ENCODE measurements around the gene SLC38A8.

Gene SLC38A8

GRCh38 chr16:84000989-84001642, 41.5 kb downstream of the SLC38A8 start:
- no peak overlapping the region for H3K4me3 ChIP-seq (IDR thresholded peaks at IDR 0.05; ENCODE audit: insufficient read depth, low read depth, low read length)
- H3K4me1 ChIP-seq (ENCODE audit: low read depth, poor library complexity, severe bottlenecking): no peaks in the 10 kb centered on the region
- H3K79me2 ChIP-seq (ENCODE audit: insufficient read depth, low read depth): no peaks in the 10 kb centered on the region
- H3K9ac ChIP-seq: no peak overlapping the region
- no peak overlapping the region for H2AFZ ChIP-seq (ENCODE audit: low read depth)
- H3K4me2 ChIP-seq: no peak overlapping the region
- no peak overlapping the region for H3K27ac ChIP-seq
- no peak for TF ChIP-seq CTCF (conservative IDR thresholded peaks at IDR 0.05; ENCODE audit: low read depth, low read length)
- H3K27me3 ChIP-seq (ENCODE audit: insufficient read depth, low read depth): peaks cover 53% of the 10 kb centered on the region
- no peaks in the 10 kb centered on the region for H4K20me1 ChIP-seq (ENCODE audit: insufficient read depth)
- no peaks in the 10 kb centered on the region for H3K36me3 ChIP-seq (ENCODE audit: insufficient read depth)

- Histone ChIP-seq H3K4me1 (ENCODE audit: low read depth, poor library complexity, severe bottlenecking) (no peaks in the 10 kb centered on the region), H3K36me3 (ENCODE audit: insufficient read depth) (no peaks in the 10 kb centered on the region), H4K20me1 (ENCODE audit: insufficient read depth) (no peaks in the 10 kb centered on the region), H3K9ac (no peak overlapping the region), H3K4me3 (IDR thresholded peaks at IDR 0.05; ENCODE audit: insufficient read depth, low read depth, low read length) (no peak overlapping the region), H3K4me2 (no peak overlapping the region), H3K79me2 (ENCODE audit: insufficient read depth, low read depth) (no peaks in the 10 kb centered on the region), H2AFZ (ENCODE audit: low read depth) (no peak overlapping the region), H3K27me3 (ENCODE audit: insufficient read depth, low read depth) (peaks cover 50% of the 10 kb centered on the region), H3K27ac (no peak overlapping the region)
- TF ChIP-seq CTCF (conservative IDR thresholded peaks at IDR 0.05; ENCODE audit: low read depth, low read length): no peak
Measured at GRCh38 chr16:83998091-83998490, 44.5 kb downstream of the SLC38A8 start.

- H4K20me1 ChIP-seq (ENCODE audit: insufficient read depth): no peaks in the 10 kb centered on the region
- H3K27me3 ChIP-seq (ENCODE audit: insufficient read depth, low read depth): peaks cover 41% of the 10 kb centered on the region; the same call in 1 of the 2 replicates
- no peaks in the 10 kb centered on the region for H3K4me1 ChIP-seq (ENCODE audit: low read depth, poor library complexity, severe bottlenecking)
- H3K4me2 ChIP-seq: no peak overlapping the region
- no peak overlapping the region for H3K4me3 ChIP-seq (IDR thresholded peaks at IDR 0.05; ENCODE audit: insufficient read depth, low read depth, low read length)
- no peaks in the 10 kb centered on the region for H3K79me2 ChIP-seq (ENCODE audit: insufficient read depth, low read depth)
- H3K9ac ChIP-seq: no peak overlapping the region
- no peak for TF ChIP-seq CTCF (conservative IDR thresholded peaks at IDR 0.05; ENCODE audit: low read depth, low read length)
- H3K27ac ChIP-seq: no peak overlapping the region
- H2AFZ ChIP-seq (ENCODE audit: low read depth): no peak overlapping the region
- H3K36me3 ChIP-seq (ENCODE audit: insufficient read depth): no peaks in the 10 kb centered on the region
Measured at GRCh38 chr16:83996481-83997252, 45.9 kb downstream of the SLC38A8 start.

GRCh38 chr16:83995754-83996153, 46.8 kb downstream of the SLC38A8 start:
- Histone ChIP-seq H3K27ac (no peak overlapping the region), H3K4me2 (no peak overlapping the region)

More at GRCh38 chr16:83995754-83996153, 46.8 kb downstream of the SLC38A8 start:
- H4K20me1 ChIP-seq (ENCODE audit: insufficient read depth): no peaks in the 10 kb centered on the region
- H2AFZ ChIP-seq (ENCODE audit: low read depth): no peak overlapping the region
- H3K9ac ChIP-seq: no peak overlapping the region
- H3K27me3 ChIP-seq (ENCODE audit: insufficient read depth, low read depth): peaks cover 37% of the 10 kb centered on the region; the same call in 1 of the 2 replicates
- no peaks in the 10 kb centered on the region for H3K36me3 ChIP-seq (ENCODE audit: insufficient read depth)
- no peaks in the 10 kb centered on the region for H3K79me2 ChIP-seq (ENCODE audit: insufficient read depth, low read depth)
- TF ChIP-seq CTCF (conservative IDR thresholded peaks at IDR 0.05; ENCODE audit: low read depth, low read length): no peak
- H3K4me3 ChIP-seq (IDR thresholded peaks at IDR 0.05; ENCODE audit: insufficient read depth, low read depth, low read length): no peak overlapping the region
- H3K4me1 ChIP-seq (ENCODE audit: low read depth, poor library complexity, severe bottlenecking): no peaks in the 10 kb centered on the region
